Nephron (organoid): ENCODE measurements around the gene KDM5B.
"Not testable (repeated sequence)": the region's sequence is repeated elsewhere in the genome, so short reads cannot be mapped to it uniquely, and the experiment has no call there.

Experiments used
- H3K27ac Mint-ChIP-seq, 3 experiments: 2 replicates each; pipeline ENCODE4 v1.8.0; 2020; ENCODE audit warnings: mixed read lengths in 3 of 3, mild to moderate bottlenecking in 2 of 3, moderate library complexity in 1 of 3
- H3K27me3 Mint-ChIP-seq: 2 replicates; pipeline ENCODE4 v1.8.0; 2021; ENCODE audit warnings: low read depth, mild to moderate bottlenecking, moderate library complexity, mixed read lengths
- H3K36me3 Mint-ChIP-seq: 2 replicates; pipeline ENCODE4 v1.8.0; 2020; ENCODE audit warnings: low read depth, mixed read lengths
- H3K4me1 Mint-ChIP-seq: 2 replicates; pipeline ENCODE4 v1.8.0; 2020; ENCODE audit warnings: mixed read lengths
- H3K4me3 Mint-ChIP-seq, 3 experiments: 2 replicates each; pipeline ENCODE4 v1.8.0; 2020; ENCODE audit warnings: mild to moderate bottlenecking in 3 of 3, mixed read lengths in 3 of 3, moderate library complexity in 2 of 3
- H3K9me3 Mint-ChIP-seq: 2 replicates; pipeline ENCODE4 v1.8.0; 2020; ENCODE audit warnings: mixed read lengths
- TF ChIP-seq, protein P1 (sequence below), 3 experiments: fragments of 200-600 bp; sonication (generic); IDR thresholded peaks; one replicate each; pipeline ENCODE4 v1.5.0; 2021; ENCODE audit warnings: antibody characterized with exemption in 3 of 3; ENCODE audit not compliant: unreplicated experiment in 3 of 3

Gene KDM5B

GRCh38 chr1:202750761-202751160 lies 57.5 kb downstream of the KDM5B start:
- H3K27ac Mint-ChIP-seq = no peak overlapping the region
- H3K9me3 Mint-ChIP-seq = no peaks in the 10 kb centered on the region
- H3K4me3 Mint-ChIP-seq = no peak overlapping the region
- no peaks in the 10 kb centered on the region for H3K4me1 Mint-ChIP-seq
- H3K27me3 Mint-ChIP-seq = no peaks in the 10 kb centered on the region
- TF ChIP-seq, protein P1, sequence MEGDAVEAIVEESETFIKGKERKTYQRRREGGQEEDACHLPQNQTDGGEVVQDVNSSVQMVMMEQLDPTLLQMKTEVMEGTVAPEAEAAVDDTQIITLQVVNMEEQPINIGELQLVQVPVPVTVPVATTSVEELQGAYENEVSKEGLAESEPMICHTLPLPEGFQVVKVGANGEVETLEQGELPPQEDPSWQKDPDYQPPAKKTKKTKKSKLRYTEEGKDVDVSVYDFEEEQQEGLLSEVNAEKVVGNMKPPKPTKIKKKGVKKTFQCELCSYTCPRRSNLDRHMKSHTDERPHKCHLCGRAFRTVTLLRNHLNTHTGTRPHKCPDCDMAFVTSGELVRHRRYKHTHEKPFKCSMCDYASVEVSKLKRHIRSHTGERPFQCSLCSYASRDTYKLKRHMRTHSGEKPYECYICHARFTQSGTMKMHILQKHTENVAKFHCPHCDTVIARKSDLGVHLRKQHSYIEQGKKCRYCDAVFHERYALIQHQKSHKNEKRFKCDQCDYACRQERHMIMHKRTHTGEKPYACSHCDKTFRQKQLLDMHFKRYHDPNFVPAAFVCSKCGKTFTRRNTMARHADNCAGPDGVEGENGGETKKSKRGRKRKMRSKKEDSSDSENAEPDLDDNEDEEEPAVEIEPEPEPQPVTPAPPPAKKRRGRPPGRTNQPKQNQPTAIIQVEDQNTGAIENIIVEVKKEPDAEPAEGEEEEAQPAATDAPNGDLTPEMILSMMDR (IDR thresholded peaks at IDR 0.05; ENCODE audit: unreplicated experiment in 3 of 3) = no peak
- peaks cover 85% of the 10 kb centered on the region for H3K36me3 Mint-ChIP-seq

DNA sequence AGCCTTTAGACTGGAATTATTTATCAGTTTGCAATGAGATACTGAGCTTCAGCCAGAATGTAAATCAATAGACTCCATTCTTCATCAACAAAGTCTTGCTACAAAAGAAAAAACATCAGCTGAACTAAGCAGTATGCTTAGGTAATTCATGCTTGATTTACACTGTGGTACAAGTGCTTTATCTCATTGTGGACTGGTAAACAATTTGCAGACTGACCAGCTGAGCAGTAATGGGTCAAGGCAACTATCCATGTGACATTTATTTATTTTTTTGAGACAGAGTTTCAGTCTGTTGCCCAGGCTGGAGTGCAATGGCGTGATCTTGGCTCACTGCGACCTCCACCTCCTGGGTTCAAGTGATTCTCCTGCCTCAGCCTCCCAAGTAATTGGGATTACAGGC lies 58.2 kb downstream of the KDM5B start:
- TF ChIP-seq, protein P1 (IDR thresholded peaks at IDR 0.05; ENCODE audit: unreplicated experiment in 3 of 3) = no peak
- H3K27ac Mint-ChIP-seq = no peak overlapping the region
- H3K4me3 Mint-ChIP-seq = no peak overlapping the region
- H3K4me1 Mint-ChIP-seq = no peaks in the 10 kb centered on the region
- peaks cover 85% of the 10 kb centered on the region for H3K36me3 Mint-ChIP-seq
- H3K9me3 Mint-ChIP-seq = no peaks in the 10 kb centered on the region
- H3K27me3 Mint-ChIP-seq = no peaks in the 10 kb centered on the region

GRCh38 chr1:202745323-202745888 lies 62.8 kb downstream of the KDM5B start:
- Mint-ChIP-seq H3K27me3 (no peaks in the 10 kb centered on the region), H3K27ac (no peak overlapping the region), H3K4me1 (no peaks in the 10 kb centered on the region), H3K4me3 (no peak overlapping the region), H3K36me3 (peaks cover 89% of the 10 kb centered on the region), H3K9me3 (no peaks in the 10 kb centered on the region)
- TF ChIP-seq, protein P1 (IDR thresholded peaks at IDR 0.05; ENCODE audit: unreplicated experiment in 3 of 3) = no peak

- H3K36me3 Mint-ChIP-seq = peaks cover 88% of the 10 kb centered on the region
- not testable (repeated sequence) for H3K4me3 Mint-ChIP-seq, H3K27me3 Mint-ChIP-seq, H3K9me3 Mint-ChIP-seq, H3K4me1 Mint-ChIP-seq, H3K27ac Mint-ChIP-seq
Observed at GRCh38 chr1:202744770-202745169, 63.5 kb downstream of the KDM5B start.

DNA sequence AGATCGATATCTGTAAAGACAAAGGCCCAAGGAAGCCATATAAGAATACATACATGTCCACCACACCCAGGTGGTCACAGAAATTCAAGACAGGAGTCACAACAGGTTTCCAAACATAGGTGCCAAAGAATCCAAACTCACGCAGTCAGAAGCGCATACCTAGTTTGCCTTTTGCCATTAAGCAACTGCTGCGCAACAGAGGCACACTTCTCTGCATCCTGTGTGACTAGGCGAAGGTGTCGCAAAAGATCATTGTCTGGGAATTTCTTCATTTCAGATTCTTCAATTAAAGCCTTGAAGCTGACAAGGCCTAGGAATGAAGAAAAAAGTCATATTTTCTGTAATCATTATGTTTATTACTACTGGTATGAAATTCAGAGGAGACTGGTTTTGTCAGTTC lies 65.7 kb downstream of the KDM5B start:
- Mint-ChIP-seq H3K4me3 (no peak overlapping the region), H3K9me3 (no peaks in the 10 kb centered on the region), H3K27me3 (no peaks in the 10 kb centered on the region), H3K27ac (no peak overlapping the region), H3K36me3 (peaks cover 85% of the 10 kb centered on the region), H3K4me1 (no peaks in the 10 kb centered on the region)
- TF ChIP-seq, protein P1 (IDR thresholded peaks at IDR 0.05; ENCODE audit: unreplicated experiment in 3 of 3) = no peak

- no peaks in the 10 kb centered on the region for H3K9me3 Mint-ChIP-seq
- TF ChIP-seq, protein P1 (IDR thresholded peaks at IDR 0.05; ENCODE audit: unreplicated experiment in 3 of 3) = no peak
- no peaks in the 10 kb centered on the region for H3K4me1 Mint-ChIP-seq
- peaks cover 91% of the 10 kb centered on the region for H3K36me3 Mint-ChIP-seq
- H3K27ac Mint-ChIP-seq = no peak overlapping the region
- no peak overlapping the region for H3K4me3 Mint-ChIP-seq
- no peaks in the 10 kb centered on the region for H3K27me3 Mint-ChIP-seq
Observed at GRCh38 chr1:202733251-202733650, 75.0 kb downstream of the KDM5B start.
